ENCODE results near the gene DOCK9. TPM values are rescaled to one million over a fixed set of nuclear protein-coding genes. Genes with fewer than 3 reads are reported as not detected.

DOCK9 gene
- total RNA-seq, 1 experiment from 2014 or later = 9.4 TPM

DNA sequence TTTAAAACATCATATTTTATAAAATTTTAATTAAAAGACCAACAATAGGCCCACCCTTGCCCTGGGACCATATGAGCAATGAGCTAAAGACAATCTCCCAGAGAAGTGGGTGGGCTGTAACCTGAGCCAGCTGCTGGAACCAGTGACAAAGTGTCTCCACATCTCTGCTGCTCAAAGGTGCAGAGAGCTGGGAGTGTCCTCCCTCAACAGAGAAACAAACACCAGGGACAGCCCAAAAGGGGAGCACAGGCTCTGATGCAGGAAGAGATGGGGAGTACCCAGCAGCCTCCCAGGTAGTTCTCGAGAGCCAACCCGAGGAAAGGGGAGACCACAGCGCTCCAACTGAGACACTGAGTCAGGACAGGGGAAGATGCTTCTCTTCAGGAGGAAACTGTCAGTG, 39.1 kb downstream of the DOCK9 start:
- no peak for DNase-seq (ENCODE audit: low read depth)
- in situ Hi-C loops (cut with HindIII; ENCODE audit: low pct_unique_long_range_greater_than_20kb, low sequenced_read_pairs) = no loop called here

GRCh38 chr13:98937911-98938381, 39.9 kb downstream of the DOCK9 start:
- in situ Hi-C loops (cut with HindIII; ENCODE audit: low pct_unique_long_range_greater_than_20kb, low sequenced_read_pairs) = no loop called here
- DNase-seq (ENCODE audit: low read depth) = no peak

- no peak for DNase-seq (ENCODE audit: low read depth)
- in situ Hi-C loops (cut with HindIII; ENCODE audit: low pct_unique_long_range_greater_than_20kb, low sequenced_read_pairs) = no loop called here
Observed at GRCh38 chr13:98934243-98934642, 43.6 kb downstream of the DOCK9 start.

- DNase-seq (ENCODE audit: low read depth) = no peak
Observed at GRCh38 chr13:98930151-98930591, 47.7 kb downstream of the DOCK9 start.

DNA sequence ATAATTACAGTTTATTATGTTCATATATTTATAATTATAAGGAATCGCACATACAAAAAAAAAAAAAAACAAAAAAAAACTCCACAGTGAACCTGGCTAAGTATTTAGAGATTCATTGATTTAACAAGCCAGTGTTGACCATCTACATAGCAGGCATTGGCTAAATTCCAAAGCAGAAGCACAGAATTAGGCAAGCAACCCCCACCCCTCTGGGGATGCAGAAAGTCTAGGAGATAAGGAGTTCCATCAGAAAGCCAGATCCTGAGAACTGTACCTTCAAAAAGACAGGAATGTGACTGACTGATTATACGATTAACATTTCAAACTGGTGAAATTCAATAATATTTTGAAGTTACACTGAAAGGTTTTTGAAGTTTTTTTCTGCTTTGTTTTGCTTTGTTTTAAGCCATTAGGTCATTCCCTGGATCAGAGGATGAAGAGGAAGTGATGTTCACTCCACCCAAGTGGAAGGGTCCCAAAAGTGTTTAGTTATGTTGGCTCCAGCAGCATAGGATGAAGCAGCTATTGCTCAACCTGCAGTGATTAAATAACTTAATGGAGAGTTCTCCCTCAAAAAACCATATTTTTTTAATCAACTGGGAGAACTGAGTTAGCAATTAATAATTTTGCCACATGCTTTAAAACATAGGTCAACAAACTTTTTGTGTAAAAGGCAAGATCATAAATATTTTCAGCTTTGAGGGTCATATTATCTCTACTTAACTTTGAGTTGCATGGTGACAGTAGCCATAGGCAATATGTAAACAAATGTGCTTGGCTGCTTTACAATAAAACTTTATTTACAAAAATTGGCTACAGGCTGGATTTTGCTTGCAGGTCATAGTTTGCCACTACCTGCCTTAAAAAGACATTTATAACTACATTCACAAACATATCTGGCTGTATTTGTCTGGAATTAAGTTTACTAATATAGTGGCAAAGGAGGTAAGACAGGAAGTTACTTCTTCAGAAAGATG, 49.6 kb downstream of the DOCK9 start:
- DNase-seq (ENCODE audit: low read depth) = no peak
- in situ Hi-C loops (cut with HindIII; ENCODE audit: low pct_unique_long_range_greater_than_20kb, low sequenced_read_pairs) = no loop called here

More at GRCh38 chr13:98930151-98930591, 47.7 kb downstream of the DOCK9 start:
- in situ Hi-C loops (cut with HindIII; ENCODE audit: low pct_unique_long_range_greater_than_20kb, low sequenced_read_pairs) = no loop called here

DNA sequence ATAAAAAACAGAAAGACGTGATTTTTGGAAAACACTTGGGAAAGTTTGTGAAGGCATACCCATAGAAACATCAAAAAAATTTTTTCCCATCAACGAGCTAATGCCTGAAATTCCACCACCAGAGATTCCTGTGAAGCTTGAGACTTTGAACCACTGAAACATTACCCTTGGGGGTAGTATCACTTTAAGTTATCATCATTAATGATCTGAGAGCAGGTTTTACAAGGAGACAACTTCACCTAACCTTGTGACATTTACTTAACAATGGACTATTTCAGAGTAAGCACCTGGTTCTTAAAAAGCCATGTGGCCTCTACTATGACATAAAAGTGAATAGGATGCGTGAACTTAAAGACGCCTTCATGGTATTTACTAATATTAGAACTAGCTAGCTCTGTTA, 51.9 kb downstream of the DOCK9 start:
- DNase-seq (ENCODE audit: low read depth) = no peak
- in situ Hi-C loops (cut with HindIII; ENCODE audit: low pct_unique_long_range_greater_than_20kb, low sequenced_read_pairs) = no loop called here

DNA sequence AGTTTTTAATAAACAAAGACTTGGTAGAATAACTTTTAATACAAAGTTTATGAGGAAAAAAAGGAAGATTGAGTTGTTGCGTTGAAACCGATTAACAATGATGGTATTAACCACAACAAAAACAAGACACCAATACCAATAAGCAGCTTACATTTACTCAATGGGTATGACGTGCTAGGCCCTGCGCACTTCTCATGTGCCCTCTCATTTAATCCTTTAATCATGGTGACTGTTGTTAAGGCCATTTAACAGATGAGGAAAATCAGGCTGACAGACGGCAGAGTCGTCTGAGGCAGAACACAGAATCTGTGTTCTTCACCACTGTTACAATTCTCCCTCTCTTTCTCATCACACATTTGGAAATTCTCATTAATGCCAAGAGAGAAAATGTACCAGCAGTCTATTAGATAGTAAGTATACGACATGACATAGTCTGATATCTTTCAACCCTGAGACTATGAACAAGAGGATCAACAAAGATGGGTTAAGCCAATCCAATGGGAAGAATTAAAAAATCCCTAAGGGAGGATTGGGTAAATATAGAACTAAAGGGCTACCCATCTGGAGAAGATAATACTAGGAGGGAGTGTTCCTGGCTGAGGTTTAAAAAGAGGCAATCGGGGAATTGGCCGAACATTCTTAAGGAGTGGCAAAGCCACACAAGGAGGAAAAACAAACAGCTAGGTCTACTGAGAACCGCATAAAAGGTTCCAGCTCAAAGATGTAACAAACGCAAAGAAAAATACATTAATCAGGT, 54.0 kb downstream of the DOCK9 start:
- in situ Hi-C loops (cut with HindIII; ENCODE audit: low pct_unique_long_range_greater_than_20kb, low sequenced_read_pairs) = no loop called here
- no peak for DNase-seq (ENCODE audit: low read depth)

DNA sequence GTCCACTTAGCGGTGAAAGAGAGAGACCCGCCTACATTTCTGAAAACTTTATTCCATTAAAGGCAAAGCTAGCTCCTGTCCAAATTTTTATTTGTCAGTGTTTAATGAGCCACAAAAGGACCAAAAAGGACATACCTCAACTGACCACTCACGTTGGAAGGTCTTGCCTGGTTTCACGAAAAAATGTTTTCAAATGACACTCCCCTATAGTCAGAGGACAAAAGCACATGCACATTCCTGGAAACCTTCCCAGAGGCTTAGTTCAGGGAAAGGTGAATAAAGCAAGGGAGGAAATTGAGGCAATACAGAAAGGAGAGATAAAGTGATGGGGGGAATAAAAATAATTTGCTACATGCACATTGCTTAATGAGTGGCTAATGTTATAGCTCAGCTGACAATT, 55.6 kb downstream of the DOCK9 start:
- peak; percentile 13 for DNase-seq (ENCODE audit: low read depth)
- in situ Hi-C loops (cut with HindIII; ENCODE audit: low pct_unique_long_range_greater_than_20kb, low sequenced_read_pairs) = no loop called here

DNA sequence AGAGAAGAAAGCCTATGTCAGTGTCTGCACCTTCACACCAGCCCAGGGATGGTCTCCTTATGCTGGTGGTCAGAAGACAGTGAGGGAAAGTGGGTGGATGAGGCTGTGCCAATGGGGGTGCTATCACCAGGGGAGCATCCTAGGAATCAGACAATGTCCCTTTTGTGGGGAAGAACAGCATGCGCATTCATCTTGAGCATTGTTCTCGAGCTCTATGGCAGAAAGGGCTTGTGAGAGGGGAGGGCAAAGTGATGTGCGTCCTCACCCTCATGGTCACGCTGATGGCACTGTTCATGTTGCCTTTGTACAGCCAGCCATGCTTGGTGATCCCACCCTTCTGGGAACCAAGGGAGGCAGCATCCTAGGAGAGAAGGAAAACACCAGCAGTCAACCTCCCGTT, 56.1 kb downstream of the DOCK9 start:
- no peak for DNase-seq (ENCODE audit: low read depth)
- in situ Hi-C loops (cut with HindIII; ENCODE audit: low pct_unique_long_range_greater_than_20kb, low sequenced_read_pairs) = no loop called here

DNA sequence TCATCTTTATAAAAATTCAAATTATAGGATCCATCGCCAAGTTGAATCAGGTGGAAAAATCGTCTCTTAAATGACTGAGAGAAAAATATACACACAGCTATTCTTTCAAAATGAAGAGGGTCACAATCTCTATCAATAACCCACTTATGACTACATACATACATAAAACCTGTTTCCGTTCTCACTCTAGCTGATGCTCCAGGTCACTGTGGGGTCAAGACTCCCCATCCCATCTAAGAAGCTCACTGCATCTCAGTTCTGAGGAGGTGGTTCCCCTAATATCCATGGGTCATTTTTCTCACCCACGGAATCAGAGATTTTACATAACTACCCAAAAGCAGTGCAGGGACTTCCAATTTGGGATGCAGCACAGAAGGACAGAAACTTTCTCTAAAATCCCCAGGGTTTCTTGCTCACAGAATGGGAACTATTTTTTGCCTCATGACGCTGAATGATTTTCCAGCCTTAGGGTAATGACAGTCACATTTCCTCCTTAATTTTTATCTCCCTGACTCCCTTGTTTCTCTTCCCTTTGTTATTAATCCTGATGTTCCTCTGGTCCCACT, 56.8 kb downstream of the DOCK9 start:
- no peak for DNase-seq (ENCODE audit: low read depth)
- in situ Hi-C loops (cut with HindIII; ENCODE audit: low pct_unique_long_range_greater_than_20kb, low sequenced_read_pairs) = no loop called here

- DNase-seq (ENCODE audit: low read depth) = no peak
- in situ Hi-C loops (cut with HindIII; ENCODE audit: low pct_unique_long_range_greater_than_20kb, low sequenced_read_pairs) = no loop called here
Observed at GRCh38 chr13:98919566-98919965, 58.3 kb downstream of the DOCK9 start.

DNA sequence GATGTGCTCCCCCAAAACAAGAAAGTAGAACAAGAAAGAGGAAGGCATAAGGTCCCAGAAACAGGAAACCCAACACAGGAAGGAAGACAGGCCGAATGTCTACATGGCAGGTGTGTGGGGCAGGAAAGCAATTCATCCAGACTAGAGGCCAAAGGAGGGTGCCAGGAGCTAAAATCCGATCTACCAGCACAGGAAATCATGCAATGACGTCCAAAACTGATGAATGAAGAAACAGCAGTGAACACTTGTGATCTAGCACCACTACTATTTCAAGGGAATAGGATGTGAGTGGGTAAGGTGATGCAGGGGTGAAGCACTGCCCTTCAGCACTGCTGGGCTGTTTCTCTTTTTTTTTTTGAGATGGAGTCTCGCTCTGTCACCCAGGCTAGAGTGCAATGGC, 59.1 kb downstream of the DOCK9 start:
- in situ Hi-C loops (cut with HindIII; ENCODE audit: low pct_unique_long_range_greater_than_20kb, low sequenced_read_pairs) = no loop called here
- DNase-seq (ENCODE audit: low read depth) = no peak

GRCh38 chr13:98917116-98917515, 60.7 kb downstream of the DOCK9 start:
- in situ Hi-C loops (cut with HindIII; ENCODE audit: low pct_unique_long_range_greater_than_20kb, low sequenced_read_pairs) = no loop called here
- no peak for DNase-seq (ENCODE audit: low read depth)

GRCh38 chr13:98916403-98916802, 61.5 kb downstream of the DOCK9 start:
- in situ Hi-C loops (cut with HindIII; ENCODE audit: low pct_unique_long_range_greater_than_20kb, low sequenced_read_pairs) = no loop called here
- DNase-seq (ENCODE audit: low read depth) = no peak

GRCh38 chr13:98915981-98916380, 61.9 kb downstream of the DOCK9 start:
- DNase-seq (ENCODE audit: low read depth) = no peak
- in situ Hi-C loops (cut with HindIII; ENCODE audit: low pct_unique_long_range_greater_than_20kb, low sequenced_read_pairs) = no loop called here

DNA sequence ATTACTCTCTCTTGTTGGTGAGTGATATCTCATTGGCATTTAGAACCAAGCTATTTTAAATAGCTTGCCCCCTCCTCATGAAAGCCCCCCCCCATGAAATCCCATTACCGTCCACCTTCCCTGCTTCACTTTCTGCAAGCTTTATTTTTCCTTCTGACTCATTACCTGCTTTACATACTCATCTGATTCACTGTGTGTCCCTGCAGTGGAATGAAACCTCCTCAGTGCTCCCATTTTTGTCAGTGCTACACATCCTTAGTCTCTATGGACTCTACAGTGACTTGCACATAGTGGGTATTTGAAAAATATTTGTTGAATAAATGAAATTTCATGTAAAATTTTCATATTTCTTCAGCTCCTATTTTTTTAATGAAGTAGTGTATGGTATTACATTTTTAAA, 62.3 kb downstream of the DOCK9 start:
- DNase-seq (ENCODE audit: low read depth) = no peak
- in situ Hi-C loops (cut with HindIII; ENCODE audit: low pct_unique_long_range_greater_than_20kb, low sequenced_read_pairs) = no loop called here

DNA sequence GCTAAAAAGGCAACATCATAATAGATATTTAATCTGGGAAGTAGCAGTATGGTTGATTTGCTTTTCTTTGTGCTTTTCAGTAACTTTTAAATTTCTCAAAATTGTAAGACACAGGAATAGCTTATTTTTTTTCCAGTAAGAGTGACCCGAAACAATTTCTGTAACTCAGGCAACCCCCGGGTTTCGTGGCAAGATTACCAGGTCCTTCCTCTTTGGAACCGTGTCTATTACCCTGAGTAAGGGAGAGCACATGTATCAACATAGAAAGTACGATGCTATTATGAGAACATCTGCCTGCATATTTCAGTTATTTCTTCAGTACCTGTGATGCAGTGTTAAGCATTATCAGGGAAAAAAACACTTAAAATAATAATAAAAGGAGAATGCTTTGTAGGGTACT, 64.1 kb downstream of the DOCK9 start:
- in situ Hi-C loops (cut with HindIII; ENCODE audit: low pct_unique_long_range_greater_than_20kb, low sequenced_read_pairs) = no loop called here
- DNase-seq (ENCODE audit: low read depth) = no peak

DNA sequence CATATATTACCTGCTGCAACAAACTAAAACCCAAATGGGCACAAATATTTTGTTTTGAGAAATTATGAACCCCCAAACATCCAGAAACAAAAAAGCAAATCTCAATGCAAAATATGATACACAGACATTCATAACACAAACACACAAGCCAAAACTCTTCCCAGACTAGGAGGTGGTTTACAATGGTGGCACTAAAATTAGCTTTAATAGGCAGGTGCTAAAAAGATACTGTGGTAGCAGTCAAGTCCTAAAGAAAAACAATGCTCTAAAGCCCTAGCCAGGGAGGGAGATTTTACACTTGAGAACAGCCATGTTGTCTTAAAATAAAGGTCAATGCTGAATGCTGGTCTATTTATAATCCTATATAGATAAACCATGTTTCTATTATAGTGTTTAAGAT, 65.0 kb downstream of the DOCK9 start:
- DNase-seq (ENCODE audit: low read depth) = no peak
- in situ Hi-C loops (cut with HindIII; ENCODE audit: low pct_unique_long_range_greater_than_20kb, low sequenced_read_pairs) = no loop called here

GRCh38 chr13:98910501-98910951, 67.3 kb downstream of the DOCK9 start:
- in situ Hi-C loops (cut with HindIII; ENCODE audit: low pct_unique_long_range_greater_than_20kb, low sequenced_read_pairs) = no loop called here

More at GRCh38 chr13:98910501-98910951, 67.3 kb downstream of the DOCK9 start:
- DNase-seq (ENCODE audit: low read depth) = no peak

Data from Caki2 (cell line).